ENCODE data around the gene HACD4.

GRCh38 chr9:21070906-21071305 lies 39.5 kb upstream of the HACD4 start:
- TF ChIP-seq EZH2 (IDR thresholded peaks at IDR 0.05; ENCODE audit: insufficient read depth, poor library complexity, severe bottlenecking) (no peak), EZH2phosphoT487 (IDR thresholded peaks at IDR 0.05; ENCODE audit: insufficient read depth, low read depth) (no peak)
